HG03520 (cell line): ENCODE results near the gene ITIH3.

Source experiments
- ATAC-seq: cut with Tn5 transposase; IDR thresholded peaks from one replicate; pipeline ENCODE4 v1.9.1; 2021; ENCODE audit warnings: mild to moderate bottlenecking, moderate library complexity; ENCODE audit not compliant: unreplicated experiment

ITIH3 gene

GRCh38 chr3:52820736-52821135, 26.1 kb downstream of the ITIH3 start:
- ATAC-seq, result no peak

GRCh38 chr3:52822363-52822762, 27.8 kb downstream of the ITIH3 start:
- ATAC-seq, result no peak

GRCh38 chr3:52824037-52824436, 29.4 kb downstream of the ITIH3 start:
- ATAC-seq, result no peak

GRCh38 chr3:52827441-52827840, 32.8 kb downstream of the ITIH3 start:
- ATAC-seq, result no peak

- ATAC-seq, result no peak
These were observed 33.3 kb downstream of the ITIH3 start for GRCh38 chr3:52827866-52828376.

GRCh38 chr3:52829482-52829881, 34.9 kb downstream of the ITIH3 start:
- no peak for ATAC-seq

GRCh38 chr3:52829906-52830463, 35.4 kb downstream of the ITIH3 start:
- no peak for ATAC-seq

- ATAC-seq, result no peak
These were observed 36.1 kb downstream of the ITIH3 start, which contains the start of gene ITIH4 for GRCh38 chr3:52830535-52831258. ITIH4 (minus strand) TSS chr3:52830672; CDS start chr3:52830642, 30 bp downstream.

- ATAC-seq, result no peak
These were observed 37.1 kb downstream of the ITIH3 start for GRCh38 chr3:52831500-52832301.

GRCh38 chr3:52833202-52833601, 38.6 kb downstream of the ITIH3 start:
- no peak for ATAC-seq

GRCh38 chr3:52834871-52835501, 40.4 kb downstream of the ITIH3 start, which contains the start of gene MUSTN1:
MUSTN1 (minus strand) TSS chr3:52835019; CDS start chr3:52834948, 71 bp downstream.
- no peak for ATAC-seq

- no peak for ATAC-seq
These were observed 41.3 kb downstream of the ITIH3 start for GRCh38 chr3:52835766-52836470.

- no peak for ATAC-seq
These were observed 41.9 kb downstream of the ITIH3 start for GRCh38 chr3:52836471-52836845.

GRCh38 chr3:52836986-52837385, 42.4 kb downstream of the ITIH3 start:
- no peak for ATAC-seq

- ATAC-seq, result no peak
These were observed 44.1 kb downstream of the ITIH3 start for GRCh38 chr3:52838561-52839267.

- ATAC-seq, result no peak
These were observed 44.6 kb downstream of the ITIH3 start for GRCh38 chr3:52839268-52839575.

- no peak for ATAC-seq
These were observed 45.4 kb downstream of the ITIH3 start for GRCh38 chr3:52839892-52840545.

- no peak for ATAC-seq
These were observed 46.8 kb downstream of the ITIH3 start for GRCh38 chr3:52841211-52841980.

- ATAC-seq, result no peak
These were observed 47.4 kb downstream of the ITIH3 start for GRCh38 chr3:52841981-52842340.
